Stimulated activated CD8-positive, alpha-beta memory T cell treated with anti-CD3 and anti-CD28 coated beads, Interleukin-15, amount 100 ng/mL, for 24 hours (primary cell): Measurements from ENCODE around the gene SLCO4A1.
A peak's percentile ranks its signal among the peaks of the same experiment; 100 is the strongest.
"Not testable (repeated sequence)": the region's sequence is repeated elsewhere in the genome, so short reads cannot be mapped to it uniquely, and the experiment has no call there.

ENCODE experiments used
- DNase-seq: peaks from one replicate; pipeline ENCODE4 v3.0.0-alpha.2; 2020; ENCODE audit warnings: low read depth

The SLCO4A1 gene

GRCh38 chr20:62622877-62623487, 19.3 kb upstream of the SLCO4A1 start:
- DNase-seq, result no peak

- peak; percentile 65 for DNase-seq
Measured at GRCh38 chr20:62623488-62624324, 18.6 kb upstream of the SLCO4A1 start.

GRCh38 chr20:62624325-62624690, 18.0 kb upstream of the SLCO4A1 start:
- no peak for DNase-seq

- no peak for DNase-seq
Measured at GRCh38 chr20:62624719-62625453, 17.4 kb upstream of the SLCO4A1 start.

GRCh38 chr20:62625516-62625915, 16.8 kb upstream of the SLCO4A1 start:
- no peak for DNase-seq

- no peak for DNase-seq
Measured at GRCh38 chr20:62625921-62626547, 16.3 kb upstream of the SLCO4A1 start.

- DNase-seq, result not testable (repeated sequence)
Measured at GRCh38 chr20:62627425-62627824, 14.9 kb upstream of the SLCO4A1 start.

- no peak for DNase-seq
Measured at GRCh38 chr20:62627901-62628612, 14.2 kb upstream of the SLCO4A1 start.

- DNase-seq, result no peak
Measured at GRCh38 chr20:62628691-62629090, 13.6 kb upstream of the SLCO4A1 start.

- DNase-seq, result no peak
Measured at GRCh38 chr20:62629864-62630470, 12.3 kb upstream of the SLCO4A1 start.

- DNase-seq, result no peak
Measured at GRCh38 chr20:62631336-62632308, 10.7 kb upstream of the SLCO4A1 start.

- DNase-seq, result no peak
Measured at GRCh38 chr20:62632575-62633090, 9.7 kb upstream of the SLCO4A1 start.

- no peak for DNase-seq
Measured at GRCh38 chr20:62633598-62634329, 8.5 kb upstream of the SLCO4A1 start.

- DNase-seq, result no peak
Measured at GRCh38 chr20:62634330-62634967, 7.9 kb upstream of the SLCO4A1 start.

GRCh38 chr20:62635232-62635631, 7.1 kb upstream of the SLCO4A1 start:
- DNase-seq, result no peak

GRCh38 chr20:62635852-62636251, 6.5 kb upstream of the SLCO4A1 start:
- no peak for DNase-seq

GRCh38 chr20:62636446-62636845, 5.9 kb upstream of the SLCO4A1 start:
- DNase-seq, result no peak

GRCh38 chr20:62637110-62637509, 5.2 kb upstream of the SLCO4A1 start:
- DNase-seq, result no peak
